ENCODE results near the gene PRDX2.

PRDX2 gene

GRCh38 chr19:12786952-12787351 is 14.6 kb downstream of the PRDX2 start:
- H3K27ac Mint-ChIP-seq, result peak overlapping the region; percentile 68 to 100 (median 99)
- no peak for TF ChIP-seq CTCF (IDR thresholded peaks at IDR 0.05; ENCODE audit: unreplicated experiment in 3 of 3)

GRCh38 chr19:12786141-12786870 is 15.3 kb downstream of the PRDX2 start:
- Mint-ChIP-seq H3K27me3 (ENCODE audit: low read depth) (no peaks in the 10 kb centered on the region), H3K27ac (peak overlapping the region in 2 of 3 experiments; percentile 44 to 100), H3K9me3 (no peaks in the 10 kb centered on the region), H3K4me3 (no peak overlapping the region), H3K4me1 (peaks cover 35% of the 10 kb centered on the region), H3K36me3 (ENCODE audit: low read depth) (no peaks in the 10 kb centered on the region)
- no peak for TF ChIP-seq CTCF (IDR thresholded peaks at IDR 0.05; ENCODE audit: unreplicated experiment in 3 of 3)

More at GRCh38 chr19:12786952-12787351, 14.6 kb downstream of the PRDX2 start:
- H3K9me3 Mint-ChIP-seq, result no peaks in the 10 kb centered on the region
- no peaks in the 10 kb centered on the region for H3K36me3 Mint-ChIP-seq (ENCODE audit: low read depth)
- H3K4me3 Mint-ChIP-seq, result no peak overlapping the region
- H3K4me1 Mint-ChIP-seq, result peaks cover 34% of the 10 kb centered on the region
- no peaks in the 10 kb centered on the region for H3K27me3 Mint-ChIP-seq (ENCODE audit: low read depth)

- Mint-ChIP-seq H3K27ac (no peak overlapping the region), H3K4me3 (no peak overlapping the region), H3K27me3 (ENCODE audit: low read depth) (no peaks in the 10 kb centered on the region), H3K4me1 (peaks cover 29% of the 10 kb centered on the region), H3K36me3 (ENCODE audit: low read depth) (no peaks in the 10 kb centered on the region), H3K9me3 (no peaks in the 10 kb centered on the region)
- TF ChIP-seq CTCF (IDR thresholded peaks at IDR 0.05; ENCODE audit: unreplicated experiment in 3 of 3), result no peak
Measured at GRCh38 chr19:12785431-12786031, 16.1 kb downstream of the PRDX2 start.

GRCh38 chr19:12784871-12785430 is 16.6 kb downstream of the PRDX2 start:
- Mint-ChIP-seq H3K36me3 (ENCODE audit: low read depth) (no peaks in the 10 kb centered on the region), H3K4me1 (peaks cover 25% of the 10 kb centered on the region), H3K27ac (no peak overlapping the region), H3K4me3 (no peak overlapping the region), H3K27me3 (ENCODE audit: low read depth) (no peaks in the 10 kb centered on the region), H3K9me3 (no peaks in the 10 kb centered on the region)
- TF ChIP-seq CTCF (IDR thresholded peaks at IDR 0.05; ENCODE audit: unreplicated experiment in 3 of 3), result no peak

GRCh38 chr19:12784394-12784870 is 17.2 kb downstream of the PRDX2 start:
- no peaks in the 10 kb centered on the region for H3K36me3 Mint-ChIP-seq (ENCODE audit: low read depth)
- peaks cover 28% of the 10 kb centered on the region for H3K4me1 Mint-ChIP-seq
- H3K4me3 Mint-ChIP-seq, result no peak overlapping the region
- H3K27ac Mint-ChIP-seq, result no peak overlapping the region
- no peak for TF ChIP-seq CTCF (IDR thresholded peaks at IDR 0.05; ENCODE audit: unreplicated experiment in 3 of 3)
- no peaks in the 10 kb centered on the region for H3K9me3 Mint-ChIP-seq
- no peaks in the 10 kb centered on the region for H3K27me3 Mint-ChIP-seq (ENCODE audit: low read depth)
